ENCODE data around the gene PNPLA1.

GRCh38 chr6:36285797-36286196 is 15.9 kb downstream of the PNPLA1 start:
- TF ChIP-seq POLR2A (IDR thresholded peaks at IDR 0.05) = no peak
- TF ChIP-seq, protein P1, sequence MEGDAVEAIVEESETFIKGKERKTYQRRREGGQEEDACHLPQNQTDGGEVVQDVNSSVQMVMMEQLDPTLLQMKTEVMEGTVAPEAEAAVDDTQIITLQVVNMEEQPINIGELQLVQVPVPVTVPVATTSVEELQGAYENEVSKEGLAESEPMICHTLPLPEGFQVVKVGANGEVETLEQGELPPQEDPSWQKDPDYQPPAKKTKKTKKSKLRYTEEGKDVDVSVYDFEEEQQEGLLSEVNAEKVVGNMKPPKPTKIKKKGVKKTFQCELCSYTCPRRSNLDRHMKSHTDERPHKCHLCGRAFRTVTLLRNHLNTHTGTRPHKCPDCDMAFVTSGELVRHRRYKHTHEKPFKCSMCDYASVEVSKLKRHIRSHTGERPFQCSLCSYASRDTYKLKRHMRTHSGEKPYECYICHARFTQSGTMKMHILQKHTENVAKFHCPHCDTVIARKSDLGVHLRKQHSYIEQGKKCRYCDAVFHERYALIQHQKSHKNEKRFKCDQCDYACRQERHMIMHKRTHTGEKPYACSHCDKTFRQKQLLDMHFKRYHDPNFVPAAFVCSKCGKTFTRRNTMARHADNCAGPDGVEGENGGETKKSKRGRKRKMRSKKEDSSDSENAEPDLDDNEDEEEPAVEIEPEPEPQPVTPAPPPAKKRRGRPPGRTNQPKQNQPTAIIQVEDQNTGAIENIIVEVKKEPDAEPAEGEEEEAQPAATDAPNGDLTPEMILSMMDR (IDR thresholded peaks at IDR 0.05) = no peak

Measured in stomach (tissue), 4 donors.